ENCODE data around the gene SLIT1. TPM values are rescaled to one million over a fixed set of nuclear protein-coding genes. Genes with fewer than 3 reads are reported as not detected.

SLIT1 gene
- total RNA-seq, 1 donor from 2014 or later, result 0.23 TPM

GRCh38 chr10:97207756-97208346 is 22.1 kb upstream of the SLIT1 start:
- Histone ChIP-seq H3K9me3 (ENCODE audit: insufficient read depth, low read depth, low read length) (peaks cover 5% of the 10 kb centered on the region), H3K79me2 (ENCODE audit: insufficient read depth, low read length) (no peaks in the 10 kb centered on the region), H3K27ac (ENCODE audit: low read depth, low read length) (no peak overlapping the region), H2AFZ (ENCODE audit: low read depth, low read length) (no peak overlapping the region), H3K4me1 (ENCODE audit: insufficient read depth, low read length) (no peaks in the 10 kb centered on the region), H3K4me3 (ENCODE audit: insufficient read depth, low read depth, low read length) (no peak overlapping the region), H4K20me1 (ENCODE audit: insufficient read depth, low read length) (no peaks in the 10 kb centered on the region), H3K9ac (ENCODE audit: low read length) (no peak overlapping the region), H3K4me2 (ENCODE audit: low read length) (no peak overlapping the region), H3K27me3 (ENCODE audit: insufficient read depth, low read length) (peaks cover 4% of the 10 kb centered on the region), H3K36me3 (ENCODE audit: insufficient read depth, low read length) (no peaks in the 10 kb centered on the region)
- no peak for DNase-seq (ENCODE audit: low read depth)
- Mint-ChIP-seq H3K4me1 (ENCODE audit: low read depth, unreplicated experiment) (no peaks in the 10 kb centered on the region), H3K27ac (ENCODE audit: unreplicated experiment) (no peak overlapping the region), H3K36me3 (ENCODE audit: low read depth, unreplicated experiment) (peaks cover 3% of the 10 kb centered on the region), H3K9me3 (ENCODE audit: unreplicated experiment) (peaks cover 2% of the 10 kb centered on the region), H3K27me3 (ENCODE audit: low read depth, unreplicated experiment) (peaks cover 25% of the 10 kb centered on the region), H3K4me3 (ENCODE audit: unreplicated experiment) (no peak overlapping the region)
- FAIRE-seq, result no peak
- TF ChIP-seq EZH2 (IDR thresholded peaks at IDR 0.05; ENCODE audit: insufficient read depth, low read length), result no peak
- no peak for TF ChIP-seq CTCF (IDR thresholded peaks at IDR 0.05; ENCODE audit: insufficient read depth, low read depth, low read length)

GRCh38 chr10:97207131-97207530 is 21.4 kb upstream of the SLIT1 start:
- no peaks in the 10 kb centered on the region for H3K4me1 Mint-ChIP-seq (ENCODE audit: low read depth, unreplicated experiment)
- no peaks in the 10 kb centered on the region for H4K20me1 ChIP-seq (ENCODE audit: insufficient read depth, low read length)
- peaks cover 5% of the 10 kb centered on the region for H3K9me3 ChIP-seq (ENCODE audit: insufficient read depth, low read depth, low read length)
- no peaks in the 10 kb centered on the region for H3K4me1 ChIP-seq (ENCODE audit: insufficient read depth, low read length)
- H3K27me3 ChIP-seq (ENCODE audit: insufficient read depth, low read length), result peaks cover 4% of the 10 kb centered on the region
- H3K36me3 Mint-ChIP-seq (ENCODE audit: low read depth, unreplicated experiment), result peaks cover 3% of the 10 kb centered on the region
- peaks cover 25% of the 10 kb centered on the region for H3K27me3 Mint-ChIP-seq (ENCODE audit: low read depth, unreplicated experiment)
- TF ChIP-seq EZH2 (IDR thresholded peaks at IDR 0.05; ENCODE audit: insufficient read depth, low read length) (no peak), CTCF (IDR thresholded peaks at IDR 0.05; ENCODE audit: insufficient read depth, low read depth, low read length) (no peak)
- H3K36me3 ChIP-seq (ENCODE audit: insufficient read depth, low read length), result no peaks in the 10 kb centered on the region
- no peak overlapping the region for H3K4me2 ChIP-seq (ENCODE audit: low read length)
- DNase-seq (ENCODE audit: low read depth) (no peak), FAIRE-seq (no peak)
- no peak overlapping the region for H3K9ac ChIP-seq (ENCODE audit: low read length)
- no peak overlapping the region for H3K27ac ChIP-seq (ENCODE audit: low read depth, low read length)
- H3K79me2 ChIP-seq (ENCODE audit: insufficient read depth, low read length), result no peaks in the 10 kb centered on the region
- H3K4me3 Mint-ChIP-seq (ENCODE audit: unreplicated experiment), result no peak overlapping the region
- H3K27ac Mint-ChIP-seq (ENCODE audit: unreplicated experiment), result no peak overlapping the region
- peaks cover 2% of the 10 kb centered on the region for H3K9me3 Mint-ChIP-seq (ENCODE audit: unreplicated experiment)
- no peak overlapping the region for H2AFZ ChIP-seq (ENCODE audit: low read depth, low read length)
- H3K4me3 ChIP-seq (ENCODE audit: insufficient read depth, low read depth, low read length), result no peak overlapping the region
